NK-92 (cell line): ENCODE results near the gene RRP15.

ENCODE experiments used
- DNase-seq: peaks from one replicate; lab custom pipeline; 2025; ENCODE audit not compliant: unreplicated experiment; lab: John Stamatoyannopoulos, UW

Gene RRP15

DNA sequence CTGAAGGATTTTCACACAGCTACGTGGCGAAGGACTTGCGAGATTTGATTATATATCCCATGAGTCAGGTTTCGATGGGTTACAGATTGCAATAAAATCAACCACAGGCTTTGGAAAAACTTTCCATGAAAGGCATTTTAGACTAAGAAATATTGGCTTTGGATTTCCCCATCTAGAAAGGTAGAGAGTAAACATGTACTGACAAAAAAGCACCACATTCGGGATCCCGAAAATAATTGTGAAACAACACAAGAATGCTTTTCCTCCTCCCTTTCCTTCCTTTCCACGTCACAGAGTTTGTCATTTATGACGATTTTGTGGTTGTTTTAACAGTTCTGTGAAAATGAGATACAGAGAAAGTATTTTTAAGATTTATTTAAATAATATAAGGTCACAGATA lies 98.6 kb downstream of the RRP15 start:
- no peak for DNase-seq

DNA sequence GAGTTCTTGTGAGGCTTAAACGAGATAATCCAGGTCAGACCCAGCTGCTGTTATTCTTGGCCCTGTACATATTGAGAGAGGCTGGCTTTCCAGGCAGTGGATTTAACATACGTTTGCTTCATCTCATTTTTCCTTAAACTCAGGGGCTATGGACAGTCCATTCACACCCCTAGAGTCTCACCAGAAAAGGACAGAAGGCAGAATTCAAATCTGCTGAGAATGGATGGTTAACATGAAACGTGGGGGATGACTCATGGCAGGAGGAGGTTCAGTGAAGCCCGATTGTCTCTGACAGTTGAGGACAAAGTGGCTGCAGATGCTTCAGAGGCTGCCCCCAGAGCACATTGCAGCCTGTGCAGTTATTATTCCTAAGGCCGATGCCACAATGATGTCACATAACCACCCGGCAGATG lies 99.5 kb downstream of the RRP15 start:
- no peak for DNase-seq
